GM19468 (cell line): ENCODE results near the gene GRID1.

Experiments
- ATAC-seq: cut with Tn5 transposase; IDR thresholded peaks from one replicate; pipeline ENCODE4 v1.9.1; 2021; ENCODE audit warnings: mild to moderate bottlenecking, moderate library complexity, moderate number of reproducible peaks; ENCODE audit not compliant: unreplicated experiment; ENCODE audit errors: extremely low read depth

The GRID1 gene

DNA sequence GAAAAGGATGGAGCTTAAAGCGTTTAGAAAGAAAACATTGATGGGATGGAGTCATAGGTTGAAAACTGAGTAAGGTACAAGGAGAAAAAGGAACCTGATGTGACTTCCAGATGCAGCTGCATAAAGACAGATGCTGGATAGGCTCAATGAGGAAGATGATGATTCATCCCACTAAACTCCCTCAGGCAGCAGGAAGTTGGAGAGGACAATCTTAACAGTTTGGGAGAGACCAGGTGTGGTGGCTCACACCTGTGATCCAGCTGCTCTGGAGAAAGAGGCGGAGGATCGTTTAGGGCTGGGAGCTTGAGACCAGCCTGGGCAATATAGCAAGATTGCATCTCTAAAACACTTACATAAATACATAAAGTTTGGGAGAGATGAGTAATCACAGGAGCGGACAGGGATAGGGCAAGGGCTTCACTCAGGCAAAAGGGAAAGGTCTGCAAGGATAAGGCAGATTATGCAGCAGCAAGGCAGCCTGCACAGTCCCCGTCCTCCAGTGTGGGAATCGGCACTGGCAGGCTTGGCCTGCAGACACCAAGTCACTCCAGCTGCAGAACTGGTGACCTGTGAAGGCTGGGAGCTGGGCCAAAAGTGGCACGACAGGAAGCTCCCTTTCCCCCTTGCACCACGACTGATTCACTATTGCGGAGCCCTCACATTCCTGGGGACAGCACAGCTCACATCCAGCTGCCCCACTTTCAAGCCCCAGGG lies 438.5 kb downstream of the GRID1 start:
- no peak for ATAC-seq

DNA sequence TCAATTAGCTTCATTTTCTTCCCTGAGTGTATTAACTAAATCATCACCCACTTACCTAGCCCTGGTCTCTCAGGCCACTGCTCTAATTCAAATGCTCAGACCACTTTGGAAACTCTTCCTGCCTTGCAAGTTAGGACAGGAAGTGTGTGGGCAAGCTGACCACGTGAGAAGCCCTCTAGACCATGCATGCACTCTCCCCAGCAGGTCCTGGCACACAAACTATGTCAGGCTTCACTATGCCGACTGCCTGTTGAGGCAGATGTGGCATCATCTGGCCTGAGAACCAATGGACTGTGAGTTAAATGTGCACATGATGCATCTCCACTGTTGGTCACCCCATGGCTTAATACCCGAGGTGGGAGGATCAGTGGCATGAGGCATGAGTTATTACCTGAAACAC lies 439.6 kb downstream of the GRID1 start:
- peak; percentile 41 for ATAC-seq

DNA sequence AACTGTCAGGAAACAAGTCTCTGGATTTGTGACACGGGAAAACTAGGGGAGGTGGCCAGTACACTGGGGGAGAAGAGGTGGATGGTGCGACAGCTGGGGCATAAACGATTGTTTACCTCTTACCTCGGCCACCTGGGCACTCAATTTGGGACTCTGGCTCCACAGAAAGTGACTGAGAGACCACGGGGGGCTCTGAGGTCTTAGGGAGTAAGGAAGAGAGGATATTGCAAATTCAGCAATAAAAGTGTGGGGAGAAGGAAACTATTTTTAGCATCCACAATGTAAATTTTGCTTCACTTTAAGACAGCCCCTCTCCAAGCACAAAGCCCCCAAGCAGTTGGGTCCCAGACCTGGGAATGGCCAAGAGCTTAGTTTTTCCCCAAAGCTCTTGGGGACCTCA lies 440.5 kb downstream of the GRID1 start:
- ATAC-seq = no peak

DNA sequence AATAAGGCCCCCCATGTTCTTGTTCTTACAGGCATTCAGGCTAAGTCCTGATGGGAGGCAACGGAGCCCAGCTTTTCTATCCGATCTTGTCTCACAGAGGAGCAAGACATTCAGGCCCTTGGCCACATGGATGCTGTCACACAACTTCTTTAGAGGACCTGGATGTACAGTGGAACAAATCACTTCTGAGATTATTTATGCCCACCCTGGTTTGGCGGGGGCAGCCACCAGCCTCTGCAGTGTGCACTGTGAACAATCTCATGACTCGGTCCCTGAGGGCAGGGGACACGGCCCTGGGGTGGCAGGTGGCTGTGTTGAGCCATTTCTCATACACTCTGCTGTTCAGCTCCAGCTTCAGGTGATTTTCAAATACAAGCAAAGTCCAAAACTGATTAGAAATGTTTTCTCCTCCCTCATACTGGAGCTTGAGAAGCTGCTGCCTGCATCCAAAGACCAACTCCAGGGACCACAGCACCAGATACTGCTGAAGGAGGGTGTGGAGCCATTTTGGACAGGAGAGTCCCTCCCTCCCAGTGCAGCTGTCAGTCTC lies 441.3 kb downstream of the GRID1 start:
- no peak for ATAC-seq

DNA sequence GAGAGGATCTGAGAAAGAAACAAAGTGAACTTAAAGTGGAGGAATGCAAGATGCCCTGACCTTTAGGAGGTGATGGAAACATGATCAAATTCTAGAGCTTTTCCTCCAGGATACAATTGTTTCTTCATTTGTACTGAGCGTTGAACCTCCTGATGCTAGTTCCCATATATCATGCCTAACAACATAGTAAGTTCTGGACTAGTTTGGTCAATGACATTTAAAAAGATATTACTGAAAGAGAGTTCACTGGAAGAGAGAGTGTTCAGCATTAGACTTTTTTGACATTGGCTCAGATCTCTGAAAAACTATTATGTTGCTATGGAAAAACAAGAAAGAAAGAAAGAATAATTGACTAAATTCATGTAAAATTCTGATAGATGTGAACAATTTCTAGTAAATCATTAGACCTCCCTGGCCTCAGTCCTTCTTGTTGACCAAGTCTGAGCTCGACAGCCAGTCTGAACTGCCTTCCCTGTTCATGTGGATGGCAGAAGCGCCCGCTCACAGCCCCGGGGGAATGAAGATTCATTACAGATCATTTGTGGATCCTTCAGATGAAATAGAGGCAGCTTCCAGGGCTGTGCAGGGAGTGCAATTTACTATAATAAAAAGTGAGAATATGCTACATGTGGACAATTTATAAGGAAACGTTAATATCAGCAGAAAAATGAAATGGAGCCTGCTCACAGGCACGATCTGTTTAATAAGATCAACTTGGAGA lies 442.1 kb downstream of the GRID1 start:
- no peak for ATAC-seq

DNA sequence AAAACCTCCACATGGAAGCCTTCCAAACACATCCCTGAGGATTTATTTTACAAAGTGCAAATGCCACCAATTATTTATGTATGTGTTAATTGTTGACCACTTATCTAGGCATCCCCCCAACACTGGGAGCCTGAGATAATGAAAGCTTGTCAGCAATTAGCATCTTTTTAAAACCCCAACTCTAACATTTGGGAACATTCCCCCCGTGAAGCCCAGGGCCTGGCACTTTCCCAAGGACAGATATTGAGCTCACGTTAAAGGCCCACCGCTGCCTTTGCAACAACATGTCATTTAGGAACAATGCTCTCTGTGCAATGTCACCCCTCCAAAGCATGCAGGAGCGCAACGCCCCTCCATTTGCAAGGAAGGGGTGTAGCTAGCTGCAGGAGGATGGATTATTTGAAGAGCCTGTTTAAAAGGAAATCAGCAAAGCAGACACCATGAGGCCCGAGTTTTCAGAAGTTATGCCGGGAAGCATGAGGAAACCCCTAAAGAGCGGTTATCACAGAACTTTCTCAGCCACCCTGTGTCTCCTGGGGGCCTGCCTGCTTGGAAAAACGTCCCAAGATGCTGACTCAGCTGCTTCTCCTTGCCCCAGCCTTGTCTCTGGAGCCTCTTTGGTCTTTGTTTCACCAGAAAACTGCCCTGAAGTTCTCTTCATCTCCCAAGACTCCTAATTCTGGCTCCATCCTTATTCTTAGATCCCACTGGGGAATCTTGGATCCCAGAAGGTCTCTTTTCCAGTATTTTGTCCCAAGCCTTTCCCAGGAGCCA lies 444.1 kb downstream of the GRID1 start:
- no peak for ATAC-seq

DNA sequence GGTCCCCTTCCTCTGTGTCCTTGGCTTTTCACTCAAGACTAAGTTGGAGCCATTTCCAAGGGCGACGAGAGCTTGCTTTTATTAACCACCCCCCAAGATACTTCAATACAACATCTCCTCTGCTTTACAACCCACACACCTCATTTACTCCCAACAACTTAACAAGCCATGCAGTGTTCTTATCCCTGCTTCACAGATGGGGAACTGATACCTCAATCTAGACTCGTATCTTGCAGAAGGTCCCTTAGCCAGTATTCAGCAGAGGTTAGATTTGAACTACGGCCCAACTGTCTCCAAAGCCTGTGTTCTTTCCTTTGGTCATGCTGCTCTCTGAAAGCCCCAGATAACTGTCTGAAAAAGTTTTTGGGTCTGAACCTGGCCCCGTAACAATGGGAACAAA lies 444.8 kb downstream of the GRID1 start:
- ATAC-seq = no peak

DNA sequence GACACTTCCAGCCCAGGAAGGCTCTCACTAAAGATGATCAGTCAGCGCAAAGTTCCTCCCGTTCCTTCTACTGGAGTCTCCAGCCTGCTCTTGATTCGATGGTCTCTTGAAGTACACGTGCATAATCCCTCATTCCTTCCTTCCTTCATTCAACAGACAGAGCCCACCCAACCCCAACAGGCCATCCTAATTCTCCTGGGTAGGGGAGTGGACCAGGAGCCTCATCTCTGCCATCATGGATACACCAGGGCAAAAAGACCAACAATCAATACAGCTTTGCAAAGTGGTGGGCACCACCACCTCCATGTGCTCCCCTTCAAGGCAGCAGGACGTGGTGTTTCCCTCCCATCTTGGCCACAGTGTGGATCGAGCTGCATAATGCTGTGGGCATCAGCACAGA lies 446.3 kb downstream of the GRID1 start:
- ATAC-seq = no peak

DNA sequence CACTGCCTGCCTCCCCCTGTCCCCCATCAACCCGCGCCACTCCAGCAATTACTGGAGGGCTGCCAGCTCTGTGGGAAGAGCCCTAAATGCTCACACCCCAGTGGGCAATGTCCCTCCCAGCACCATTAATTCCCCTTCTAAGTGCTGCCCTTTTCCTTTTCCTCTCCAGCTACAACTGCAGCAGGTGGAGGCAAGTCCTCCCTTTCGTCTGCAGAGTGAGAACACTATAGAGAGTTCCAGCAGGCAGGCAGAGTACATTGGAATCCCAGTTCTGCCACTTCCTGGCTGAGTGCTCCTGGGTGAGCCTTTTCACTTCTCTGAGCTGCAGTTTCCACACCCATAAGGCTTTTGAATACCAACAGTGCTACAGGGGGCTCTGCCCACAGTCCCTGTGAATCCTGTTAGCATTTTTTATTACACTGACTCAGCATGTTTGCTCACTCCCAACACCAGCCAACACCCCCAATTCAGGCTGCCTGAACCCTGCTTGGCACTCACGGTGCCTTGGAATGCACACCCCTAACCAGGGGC lies 447.0 kb downstream of the GRID1 start:
- ATAC-seq = no peak

DNA sequence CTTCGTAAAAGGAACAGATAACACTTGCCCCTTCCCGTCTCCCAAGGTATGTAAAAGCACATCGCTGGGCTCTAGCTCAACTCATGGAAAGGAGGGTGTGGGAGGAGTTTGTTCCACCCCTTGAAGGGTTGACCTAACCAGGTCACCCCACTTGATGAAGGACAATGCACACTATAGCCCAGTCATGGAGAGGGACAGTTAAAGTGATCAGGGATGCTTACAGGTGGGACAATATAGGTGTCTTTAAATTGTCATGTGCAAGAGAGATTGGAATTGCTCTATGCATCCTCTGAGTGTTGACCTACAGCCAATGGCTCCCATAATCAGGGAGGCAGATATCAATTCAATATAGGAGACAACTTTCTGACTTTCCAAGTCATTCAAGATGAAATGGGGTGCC lies 448.2 kb downstream of the GRID1 start:
- ATAC-seq = no peak

DNA sequence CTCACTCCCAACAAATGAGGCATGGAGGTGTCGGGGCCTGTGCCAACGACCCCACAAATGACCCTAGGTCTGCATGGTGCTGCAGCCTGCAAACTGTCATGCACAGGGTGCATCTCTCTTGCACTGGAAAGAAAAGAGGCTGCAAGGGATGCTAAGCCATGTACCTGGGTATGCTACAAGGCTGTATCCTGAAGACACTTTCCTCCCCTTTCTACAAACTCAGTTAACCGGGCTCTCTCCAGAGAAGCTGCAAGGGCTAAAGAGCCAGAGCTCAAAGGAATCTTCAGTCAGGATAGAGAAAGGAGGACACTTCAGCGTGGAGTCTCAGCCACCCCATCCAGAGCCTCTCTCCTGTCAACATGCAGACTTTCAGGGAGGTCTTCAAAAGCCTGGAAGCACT lies 449.0 kb downstream of the GRID1 start:
- no peak for ATAC-seq

DNA sequence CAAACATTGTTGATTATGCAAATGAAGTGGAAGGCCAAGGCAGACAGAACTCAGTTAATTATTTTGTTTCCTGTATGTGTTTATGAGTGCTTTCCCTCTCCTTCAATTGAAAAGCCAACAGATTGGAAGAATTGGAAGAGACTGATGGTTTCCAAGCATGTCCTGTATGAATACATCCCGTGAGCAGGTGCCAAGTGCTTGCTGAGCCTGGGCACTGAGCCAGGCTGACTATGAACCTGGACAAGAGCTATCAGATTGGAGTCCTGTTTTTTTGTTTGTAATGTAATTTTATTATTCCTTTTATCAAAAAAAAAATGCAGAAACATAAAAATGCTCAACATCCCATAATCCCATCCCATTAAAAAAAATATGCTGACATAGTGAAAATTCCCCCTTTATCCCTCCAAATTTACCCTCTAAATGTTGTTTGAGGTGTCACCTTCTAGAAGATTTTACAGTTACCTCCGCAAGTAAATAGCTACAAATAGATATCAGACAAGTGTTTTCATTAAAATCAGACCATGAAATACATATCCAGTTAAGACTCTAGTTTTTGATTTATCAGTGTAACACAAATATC lies 449.5 kb downstream of the GRID1 start:
- ATAC-seq = no peak

DNA sequence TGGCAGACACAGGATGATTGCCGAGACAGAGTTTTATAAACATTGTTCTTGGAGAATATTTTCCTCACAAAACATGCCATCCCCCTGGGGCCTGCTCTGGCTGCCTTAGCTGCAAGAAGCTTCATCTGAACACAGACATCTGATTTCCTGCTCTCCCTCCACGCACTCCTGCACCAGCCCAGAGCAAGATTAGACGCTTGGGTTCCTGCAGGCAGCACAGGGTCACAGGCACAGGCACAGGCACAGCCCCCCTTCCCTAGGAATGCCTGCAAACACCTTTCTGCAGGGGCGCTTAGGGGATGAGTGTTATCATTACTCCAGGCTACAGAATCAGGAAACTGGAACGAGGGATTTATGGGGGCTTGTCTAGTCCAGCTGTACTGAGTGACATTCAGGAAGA lies 450.3 kb downstream of the GRID1 start:
- ATAC-seq = no peak

DNA sequence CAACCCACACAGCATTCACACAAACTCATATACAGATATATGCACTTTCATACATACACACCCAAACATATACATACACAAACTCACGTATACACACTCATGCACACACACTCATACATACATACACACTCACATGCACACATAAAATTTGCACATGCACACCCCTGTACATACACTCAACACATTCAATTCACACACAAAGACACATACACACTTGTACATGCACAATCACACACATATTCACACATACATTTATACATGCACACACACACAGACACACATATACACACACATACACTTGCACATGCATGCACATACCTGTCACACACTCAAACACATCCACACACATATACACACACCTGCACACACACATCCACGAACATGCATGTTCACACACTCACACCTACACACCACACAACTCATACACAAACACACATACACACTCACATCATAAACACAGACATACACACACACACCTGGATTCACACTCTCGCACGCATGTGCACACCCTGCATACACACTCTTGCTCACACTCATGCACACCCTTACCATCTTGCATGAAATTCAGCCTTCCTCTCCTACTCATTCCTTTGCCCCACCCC lies 451.2 kb downstream of the GRID1 start:
- no peak for ATAC-seq

DNA sequence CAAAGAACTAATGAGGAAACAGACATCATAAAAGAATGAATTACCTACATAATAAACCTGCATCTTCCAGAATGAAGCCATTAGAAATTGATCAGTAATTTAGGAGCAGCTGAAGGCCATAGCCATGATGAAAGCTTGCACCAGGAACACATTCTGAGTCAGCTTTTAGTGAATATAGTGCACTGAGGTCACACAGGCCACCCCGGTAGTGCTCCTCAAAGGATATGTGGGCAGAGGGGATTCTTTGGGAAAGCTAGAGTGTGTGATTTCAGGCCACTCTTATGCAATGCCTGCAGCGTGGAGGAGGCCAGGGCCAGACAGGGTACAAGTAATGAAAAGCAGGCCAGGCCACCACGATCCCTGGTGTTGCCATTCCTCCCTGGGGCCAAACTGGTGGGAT lies 451.9 kb downstream of the GRID1 start:
- no peak for ATAC-seq

DNA sequence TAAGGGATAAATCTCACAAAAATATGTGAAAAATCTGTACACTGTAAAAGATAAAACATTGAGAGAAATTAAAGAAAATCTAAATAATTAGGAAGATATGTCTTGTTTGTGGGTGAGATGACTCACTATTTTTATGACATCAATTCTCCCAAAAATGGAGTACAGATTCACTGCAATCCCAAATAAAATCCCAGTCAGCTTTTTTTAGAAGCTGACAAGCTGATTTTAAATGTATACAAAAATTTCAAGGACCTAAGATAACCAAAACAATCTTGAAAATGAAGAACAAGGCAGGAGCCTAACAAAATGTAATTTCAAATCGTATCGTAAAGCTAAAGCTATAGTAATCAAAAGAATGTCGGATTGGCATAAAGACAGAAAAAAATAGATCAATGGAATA lies 458.1 kb downstream of the GRID1 start:
- ATAC-seq = no peak

DNA sequence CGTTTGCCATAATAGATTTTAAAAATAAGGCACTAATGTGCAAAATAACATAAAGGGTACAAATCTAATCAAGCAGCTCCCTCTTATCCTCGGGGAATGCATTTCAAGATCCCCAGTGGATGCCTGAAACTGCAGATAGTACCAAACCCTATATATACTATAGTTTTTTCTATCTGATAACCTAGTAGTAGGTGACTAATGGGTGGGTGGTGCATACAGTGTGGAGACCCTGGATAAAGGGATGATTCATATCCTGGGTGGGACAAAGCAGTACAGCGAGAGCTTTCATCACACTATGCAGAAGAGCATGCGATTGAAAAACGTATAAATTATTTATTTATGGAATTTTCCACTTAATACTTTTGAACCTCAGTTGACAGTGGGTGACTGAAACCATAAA lies 464.5 kb downstream of the GRID1 start:
- ATAC-seq = no peak

DNA sequence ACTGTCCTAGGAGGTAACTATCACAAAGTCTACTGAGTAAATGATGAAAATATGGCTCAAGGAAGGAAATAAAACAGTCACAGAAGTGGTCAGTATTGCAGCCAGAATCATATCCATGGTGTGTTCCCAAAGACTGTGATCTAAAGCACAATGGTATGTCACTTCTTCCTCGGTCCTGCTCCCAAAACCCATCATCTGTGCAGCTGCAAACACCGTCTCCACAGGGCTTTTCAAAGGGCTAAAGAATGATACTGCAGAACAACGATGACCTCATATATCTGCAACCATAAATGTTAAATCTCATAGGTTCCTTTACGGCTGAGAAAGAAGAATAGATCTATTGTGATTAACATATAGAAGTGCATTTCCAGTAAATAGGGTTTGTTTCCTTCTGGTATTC lies 465.0 kb downstream of the GRID1 start:
- no peak for ATAC-seq

DNA sequence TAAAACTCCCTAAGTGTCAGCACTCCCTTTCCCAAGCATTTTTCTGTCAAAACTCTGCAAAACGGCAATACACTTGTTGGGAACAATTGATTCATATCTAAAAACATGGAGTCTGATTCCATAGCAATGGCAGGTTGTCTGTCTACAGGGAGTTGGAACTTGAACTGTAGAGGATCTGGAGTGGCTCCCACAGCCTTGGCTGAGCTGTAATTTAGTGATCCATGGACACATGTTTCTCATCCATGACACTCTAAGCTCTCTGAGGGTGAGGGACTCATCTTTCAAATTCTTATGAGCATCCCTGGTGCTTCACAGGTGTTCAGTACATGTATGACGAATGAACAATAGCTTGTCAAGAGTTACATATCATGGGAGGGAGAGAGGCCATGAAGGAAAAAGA lies 466.1 kb downstream of the GRID1 start:
- ATAC-seq = no peak

DNA sequence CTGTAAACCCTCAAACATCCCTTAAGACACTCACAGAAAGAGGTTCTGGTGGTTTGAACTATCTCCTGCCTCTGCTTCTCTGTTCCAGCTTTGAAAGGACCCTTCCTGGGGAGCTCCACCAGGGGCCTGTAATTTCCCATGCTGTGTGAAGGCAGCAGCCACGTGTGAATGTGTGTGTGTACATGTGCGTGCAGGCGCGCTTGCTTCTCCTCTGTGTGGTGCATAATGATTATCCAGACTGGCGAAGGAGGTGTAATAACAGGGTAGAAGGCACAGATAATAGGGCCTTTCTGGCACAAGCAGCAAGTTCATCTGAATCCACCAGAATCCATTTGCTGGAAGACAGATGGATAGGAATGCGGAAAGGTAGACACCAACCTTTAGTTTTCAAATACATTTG lies 466.5 kb downstream of the GRID1 start:
- ATAC-seq = no peak
